Omental fat pad (tissue), 4 donors: ENCODE results near the gene TCF3. TPM values are rescaled to one million over a fixed set of nuclear protein-coding genes. Genes with fewer than 3 reads are reported as not detected.
"Not testable (repeated sequence)": the region's sequence is repeated elsewhere in the genome, so short reads cannot be mapped to it uniquely, and the experiment has no call there.

Experiments used
- ATAC-seq: fragments of 150-250 bp; one replicate; pipeline ENCODE4 v1.9.1; 2016; ENCODE audit warnings: mild to moderate bottlenecking, moderate library complexity; ENCODE audit not compliant: low FRiP score
- DNase-seq: peaks from one replicate; pipeline ENCODE4 v3.0.0-alpha.2; 2019; ENCODE audit warnings: low spot score
- CTCF ChIP-seq, 3 donors: fragments of 450-650 bp; IDR thresholded peaks; one replicate each; pipeline ENCODE4 v1.5.1; 2016 to 2017; ENCODE audit warnings: antibody characterized with exemption in 3 of 3, mild to moderate bottlenecking in 3 of 3, moderate library complexity in 2 of 3
- total RNA-seq, 4 donors: library from RNA; depleted of rRNA; stranded (reverse); fragments of >200 nt; gene quantifications; one replicate each; pipeline ENCODE4 v1.1.0, GENCODE V29; 2016

TCF3 gene
- 10 to 100 TPM; 24.2 to 46.6 (median 40.4) TPM for total RNA-seq

GRCh38 chr19:1652471-1653299 is at the start of gene TCF3:
TCF3 (minus strand) TSS chr19:1652615; CDS start chr19:1650248, 2,367 bp downstream.
- ATAC-seq (peak; percentile 95), DNase-seq (peak; percentile 87)
- no peak for TF ChIP-seq CTCF (IDR thresholded peaks at IDR 0.05)

GRCh38 chr19:1700733-1701663 is 48.6 kb upstream of the TCF3 start:
- ATAC-seq = no peak
- DNase-seq = no peak
- no peak for TF ChIP-seq CTCF (IDR thresholded peaks at IDR 0.05)

- no peak for DNase-seq
- TF ChIP-seq CTCF (IDR thresholded peaks at IDR 0.05) = no peak
- ATAC-seq = no peak
These were observed 47.8 kb upstream of the TCF3 start for GRCh38 chr19:1699998-1700732.

GRCh38 chr19:1699386-1699785 is 47.0 kb upstream of the TCF3 start:
- no peak for ATAC-seq
- no peak for TF ChIP-seq CTCF (IDR thresholded peaks at IDR 0.05)

GRCh38 chr19:1698636-1699035 is 46.2 kb upstream of the TCF3 start:
- DNase-seq (no peak), ATAC-seq (no peak)
- no peak for TF ChIP-seq CTCF (IDR thresholded peaks at IDR 0.05)

More at GRCh38 chr19:1699386-1699785, 47.0 kb upstream of the TCF3 start:
- DNase-seq = no peak

- DNase-seq, ATAC-seq: not testable (repeated sequence)
These were observed 43.1 kb upstream of the TCF3 start for GRCh38 chr19:1695481-1695880.
